Measurements from ENCODE around the gene NDST4.

DNA sequence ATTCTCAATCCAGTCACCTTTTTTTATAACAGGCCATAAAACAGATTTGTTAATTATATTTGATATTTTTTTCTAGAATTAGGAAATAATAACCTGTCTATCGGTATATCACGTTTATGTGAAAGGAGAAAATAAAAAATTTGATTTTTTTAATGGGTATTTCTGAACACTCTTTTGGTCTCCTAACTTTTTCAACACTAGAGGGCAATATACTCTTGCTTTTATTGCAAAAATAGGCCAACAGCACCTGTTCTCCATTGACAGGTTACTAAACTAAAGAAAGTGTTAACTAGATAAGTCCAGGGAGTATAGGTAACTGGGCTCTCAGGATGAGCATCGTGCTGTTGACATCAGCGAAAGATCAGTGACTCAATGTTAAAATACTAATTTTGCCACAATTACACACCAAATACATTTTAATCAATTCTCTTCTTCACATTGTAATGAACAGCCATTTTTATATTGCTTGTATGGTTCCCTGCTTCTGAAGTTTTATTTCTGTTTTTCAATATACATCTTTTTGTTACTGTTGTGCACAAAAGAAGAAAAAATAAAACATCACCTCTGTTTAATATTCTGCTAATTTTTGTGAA is 22.8 kb downstream of the NDST4 start:
- TF ChIP-seq CTCF (IDR thresholded peaks at IDR 0.05) (peak in 4 of 6 experiments; percentile 21 to 43 (median 32)), POLR2A (IDR thresholded peaks at IDR 0.05) (no peak)
